MM.1S (cell line): ENCODE measurements around the gene UTP25.

Experiments
- DNase-seq: peaks from one replicate; pipeline ENCODE4 v3.0.0-alpha.2; 2015
- H2AFZ ChIP-seq: fragments of 300-600 bp; sonication (generic); 2 replicates; pipeline ENCODE4 v1.6.0; 2016; ENCODE audit warnings: antibody characterized with exemption, low read length
- H3F3A ChIP-seq: fragments of 300-600 bp; sonication (generic); 2 replicates; pipeline ENCODE4 v1.6.1; 2016; ENCODE audit warnings: mild to moderate bottlenecking, antibody characterized with exemption, low read length, moderate library complexity, mixed read lengths; ENCODE audit not compliant: insufficient read depth
- H3K27ac ChIP-seq: fragments of 300-600 bp; sonication (generic); 2 replicates; pipeline ENCODE4 v1.5.1; 2016; ENCODE audit warnings: mild to moderate bottlenecking, low read length
- H3K27me3 ChIP-seq: fragments of 300-600 bp; sonication (generic); replicated peaks from 2 replicates; pipeline ENCODE4 v1.6.0; 2016; ENCODE audit warnings: low read length; ENCODE audit not compliant: insufficient read depth
- H3K36me3 ChIP-seq: fragments of 300-600 bp; sonication (generic); replicated peaks from 2 replicates; pipeline ENCODE4 v1.6.1; 2016; ENCODE audit warnings: mild to moderate bottlenecking, low read length, mixed read lengths; ENCODE audit not compliant: insufficient read depth
- H3K4me1 ChIP-seq: fragments of 300-600 bp; sonication (generic); 2 replicates; pipeline ENCODE4 v1.6.1; 2016; ENCODE audit warnings: low read length, mixed read lengths
- H3K4me2 ChIP-seq: fragments of 300-600 bp; sonication (generic); 2 replicates; pipeline ENCODE4 v1.6.0; 2016; ENCODE audit warnings: low read depth, low read length
- H3K4me3 ChIP-seq: fragments of 300-600 bp; sonication (generic); 2 replicates; pipeline ENCODE4 v1.5.1; 2016; ENCODE audit warnings: low read length, mixed read lengths
- H3K79me2 ChIP-seq: fragments of 300-600 bp; sonication (generic); 2 replicates; pipeline ENCODE4 v1.6.1; 2016; ENCODE audit warnings: mixed run types, low read length, mixed read lengths
- H3K9ac ChIP-seq: fragments of 300-600 bp; sonication (generic); 2 replicates; pipeline ENCODE4 v1.6.1; 2016; ENCODE audit warnings: low read length, mixed read lengths
- H3K9me2 ChIP-seq: fragments of 300-600 bp; sonication (generic); replicated peaks from 2 replicates; pipeline ENCODE4 v1.6.1; 2016; ENCODE audit warnings: mild to moderate bottlenecking, low read length, mixed read lengths; ENCODE audit not compliant: insufficient read depth
- H3K9me3 ChIP-seq: fragments of 300-600 bp; sonication (generic); replicated peaks from 2 replicates; pipeline ENCODE4 v1.6.1; 2016; ENCODE audit warnings: mild to moderate bottlenecking, low read length, mixed read lengths; ENCODE audit not compliant: insufficient read depth
- H4K20me1 ChIP-seq: fragments of 300-600 bp; sonication (generic); 2 replicates; pipeline ENCODE4 v1.6.1; 2016; ENCODE audit warnings: mild to moderate bottlenecking, low read length, moderate library complexity, mixed read lengths; ENCODE audit not compliant: insufficient read depth
- CTCF ChIP-seq: fragments of 300-600 bp; sonication (generic); IDR thresholded peaks from 2 replicates; pipeline ENCODE4 v1.5.1; 2016; ENCODE audit warnings: antibody characterized with exemption, low read length, mixed read lengths
- EZH2 ChIP-seq: fragments of 300-600 bp; sonication (generic); optimal IDR thresholded peaks from 2 replicates; pipeline ENCODE3; 2017; ENCODE audit warnings: low read depth, mild to moderate bottlenecking, antibody characterized with exemption, low read length, mixed read lengths
- EZH2phosphoT487 ChIP-seq: fragments of 300-600 bp; sonication (generic); IDR thresholded peaks from 2 replicates; pipeline ENCODE4 v1.6.1; 2018; ENCODE audit warnings: antibody characterized with exemption, low read length

UTP25 gene

GRCh38 chr1:209883341-209883971 is 55.7 kb downstream of the UTP25 start:
- Histone ChIP-seq H3K9me2 (no peaks in the 10 kb centered on the region), H3K9ac (no peak overlapping the region), H3K27me3 (no peaks in the 10 kb centered on the region), H3K79me2 (no peaks in the 10 kb centered on the region), H3K4me3 (no peak overlapping the region), H3K27ac (no peak overlapping the region), H3F3A (no peaks in the 10 kb centered on the region), H4K20me1 (no peaks in the 10 kb centered on the region), H3K4me2 (no peak overlapping the region), H3K36me3 (no peaks in the 10 kb centered on the region), H2AFZ (no peak overlapping the region), H3K9me3 (no peaks in the 10 kb centered on the region), H3K4me1 (no peaks in the 10 kb centered on the region)
- TF ChIP-seq EZH2 (no peak), EZH2phosphoT487 (no peak), CTCF (no peak)
- DNase-seq = no peak

- Histone ChIP-seq H4K20me1 (no peaks in the 10 kb centered on the region), H2AFZ (no peak overlapping the region), H3K9ac (no peak overlapping the region), H3K27me3 (no peaks in the 10 kb centered on the region), H3F3A (no peaks in the 10 kb centered on the region), H3K4me3 (no peak overlapping the region), H3K4me1 (no peaks in the 10 kb centered on the region), H3K27ac (no peak overlapping the region), H3K79me2 (no peaks in the 10 kb centered on the region), H3K4me2 (no peak overlapping the region), H3K36me3 (no peaks in the 10 kb centered on the region), H3K9me3 (no peaks in the 10 kb centered on the region), H3K9me2 (no peaks in the 10 kb centered on the region)
- no peak for DNase-seq
- TF ChIP-seq CTCF (no peak), EZH2 (no peak), EZH2phosphoT487 (no peak)
Observed at GRCh38 chr1:209884249-209884648, 56.5 kb downstream of the UTP25 start.

GRCh38 chr1:209884665-209885117 is 56.9 kb downstream of the UTP25 start:
- Histone ChIP-seq H3K9me2 (no peaks in the 10 kb centered on the region), H4K20me1 (no peaks in the 10 kb centered on the region), H3K27me3 (no peaks in the 10 kb centered on the region), H3K27ac (no peak overlapping the region), H3K36me3 (no peaks in the 10 kb centered on the region), H3K9ac (no peak overlapping the region), H3K4me1 (no peaks in the 10 kb centered on the region), H3K9me3 (no peaks in the 10 kb centered on the region), H3F3A (no peaks in the 10 kb centered on the region), H2AFZ (no peak overlapping the region), H3K79me2 (no peaks in the 10 kb centered on the region), H3K4me3 (no peak overlapping the region), H3K4me2 (no peak overlapping the region)
- no peak for TF ChIP-seq EZH2
- TF ChIP-seq EZH2phosphoT487 = no peak
- no peak for TF ChIP-seq CTCF
- DNase-seq = no peak
